Testis (tissue), 2 donors: ENCODE results near the gene FILIP1L.

Source experiments
- POLR2A ChIP-seq: fragments of 450-650 bp; IDR thresholded peaks from one replicate; pipeline ENCODE4 v1.6.1; 2017; ENCODE audit warnings: antibody characterized with exemption, mild to moderate bottlenecking, moderate library complexity
- TF ChIP-seq, protein P1 (sequence below), 3 experiments: fragments of 450-650 bp in 2 of 3; fragments of 200-600 bp in 1 of 3; sonication (generic) in 1 of 3; IDR thresholded peaks; one replicate each; pipeline ENCODE4 v1.5.1; 2016 to 2019; ENCODE audit warnings: antibody characterized with exemption in 3 of 3, mild to moderate bottlenecking in 2 of 3, moderate library complexity in 1 of 3

DNA sequence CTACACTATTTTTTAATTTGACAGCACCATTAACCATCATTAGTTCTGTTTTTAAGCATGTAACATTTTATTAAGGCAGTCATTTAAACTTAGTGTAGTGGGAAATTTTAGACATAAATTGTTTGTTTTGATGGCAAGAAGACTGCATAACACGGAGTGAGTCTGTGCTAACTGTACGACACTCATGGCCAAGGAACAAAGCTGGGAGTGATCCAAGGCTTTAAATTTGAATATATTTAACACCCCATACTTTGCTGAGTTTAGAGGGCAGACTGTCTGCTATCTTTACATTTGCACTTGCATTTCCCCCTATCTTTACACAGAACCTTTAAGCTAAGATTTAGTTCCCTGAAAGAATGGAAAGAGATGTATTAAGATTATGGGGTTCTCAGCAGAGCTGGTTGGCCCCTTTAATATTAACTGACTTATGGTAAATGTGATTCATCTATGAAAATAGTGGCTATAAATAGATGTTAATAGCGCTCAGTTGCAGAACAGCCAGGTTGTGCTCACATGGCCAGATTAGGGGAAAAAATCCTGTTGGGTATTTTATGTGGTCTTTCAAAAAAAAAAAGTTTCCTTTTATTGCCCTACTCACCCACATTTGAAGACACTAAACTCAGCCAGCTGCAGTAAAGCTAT, 175.9 kb downstream of the FILIP1L start:
- no peak for TF ChIP-seq POLR2A
- TF ChIP-seq, protein P1, sequence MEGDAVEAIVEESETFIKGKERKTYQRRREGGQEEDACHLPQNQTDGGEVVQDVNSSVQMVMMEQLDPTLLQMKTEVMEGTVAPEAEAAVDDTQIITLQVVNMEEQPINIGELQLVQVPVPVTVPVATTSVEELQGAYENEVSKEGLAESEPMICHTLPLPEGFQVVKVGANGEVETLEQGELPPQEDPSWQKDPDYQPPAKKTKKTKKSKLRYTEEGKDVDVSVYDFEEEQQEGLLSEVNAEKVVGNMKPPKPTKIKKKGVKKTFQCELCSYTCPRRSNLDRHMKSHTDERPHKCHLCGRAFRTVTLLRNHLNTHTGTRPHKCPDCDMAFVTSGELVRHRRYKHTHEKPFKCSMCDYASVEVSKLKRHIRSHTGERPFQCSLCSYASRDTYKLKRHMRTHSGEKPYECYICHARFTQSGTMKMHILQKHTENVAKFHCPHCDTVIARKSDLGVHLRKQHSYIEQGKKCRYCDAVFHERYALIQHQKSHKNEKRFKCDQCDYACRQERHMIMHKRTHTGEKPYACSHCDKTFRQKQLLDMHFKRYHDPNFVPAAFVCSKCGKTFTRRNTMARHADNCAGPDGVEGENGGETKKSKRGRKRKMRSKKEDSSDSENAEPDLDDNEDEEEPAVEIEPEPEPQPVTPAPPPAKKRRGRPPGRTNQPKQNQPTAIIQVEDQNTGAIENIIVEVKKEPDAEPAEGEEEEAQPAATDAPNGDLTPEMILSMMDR (IDR thresholded peaks at IDR 0.05): no peak
